Activated gamma-delta T cell treated with anti-CD3 and anti-CD28 coated beads, Interleukin-2, amount 50 U/mL, for 16 hours (primary cell): ENCODE results near the gene COX6B2.

Experiments
- DNase-seq: peaks from one replicate; pipeline ENCODE4 v3.0.0-alpha.2; 2020; ENCODE audit warnings: low read depth

Gene COX6B2

GRCh38 chr19:55383279-55384130, 29.0 kb upstream of the COX6B2 start:
- DNase-seq = no peak

- DNase-seq = no peak
These were observed 28.1 kb upstream of the COX6B2 start for GRCh38 chr19:55382522-55383054.

- no peak for DNase-seq
These were observed 27.5 kb upstream of the COX6B2 start for GRCh38 chr19:55382013-55382412.

GRCh38 chr19:55379174-55379573, 24.7 kb upstream of the COX6B2 start:
- DNase-seq = no peak

- DNase-seq = no peak
These were observed 23.0 kb upstream of the COX6B2 start for GRCh38 chr19:55377356-55378131.

GRCh38 chr19:55376241-55376933, 21.9 kb upstream of the COX6B2 start, which contains the start of gene TMEM190:
Gene TMEM190, plus strand, starts transcription at chr19:55376826. Its CDS starts 28 bp downstream, at chr19:55376854.
- no peak for DNase-seq

- no peak for DNase-seq
These were observed 19.7 kb upstream of the COX6B2 start for GRCh38 chr19:55373993-55374757.

- DNase-seq = no peak
These were observed 18.9 kb upstream of the COX6B2 start for GRCh38 chr19:55373306-55373992.

GRCh38 chr19:55372316-55373081, 18.0 kb upstream of the COX6B2 start:
- DNase-seq = no peak

GRCh38 chr19:55370305-55370988, 15.9 kb upstream of the COX6B2 start, which contains the start of gene IL11:
Gene IL11, minus strand, starts transcription at chr19:55370463. Its CDS starts 153 bp downstream, at chr19:55370310.
- no peak for DNase-seq

- no peak for DNase-seq
These were observed 15.3 kb upstream of the COX6B2 start for GRCh38 chr19:55369653-55370304.

- no peak for DNase-seq
These were observed 14.4 kb upstream of the COX6B2 start for GRCh38 chr19:55368701-55369563.

- DNase-seq = no peak
These were observed 13.6 kb upstream of the COX6B2 start for GRCh38 chr19:55368106-55368505.

GRCh38 chr19:55366790-55367189, 12.3 kb upstream of the COX6B2 start:
- DNase-seq = no peak

- DNase-seq = no peak
These were observed 11.4 kb upstream of the COX6B2 start for GRCh38 chr19:55365964-55366363.

GRCh38 chr19:55365245-55365644, 10.7 kb upstream of the COX6B2 start:
- DNase-seq = no peak

- no peak for DNase-seq
These were observed 8.6 kb upstream of the COX6B2 start, which contains the start of gene GARIN5B for GRCh38 chr19:55362990-55363716. Gene GARIN5B, minus strand, starts transcription at chr19:55363260. Its CDS starts 194 bp downstream, at chr19:55363066.
